ENCODE measurements around the gene GJD4. TPM values are rescaled to one million over a fixed set of nuclear protein-coding genes. Genes with fewer than 3 reads are reported as not detected.

GJD4 gene
- total RNA-seq, 1 experiment from 2014 or later = 0.18 TPM

GRCh38 chr10:35569836-35570235 lies 35.3 kb upstream of the GJD4 start:
- no peaks in the 10 kb centered on the region for H3K9me3 Mint-ChIP-seq (ENCODE audit: unreplicated experiment)
- Histone ChIP-seq H3K36me3 (ENCODE audit: control insufficient read depth, insufficient read depth, low read length) (peaks cover 5% of the 10 kb centered on the region), H3K4me1 (no peaks in the 10 kb centered on the region), H3K27me3 (replicated peaks; ENCODE audit: control insufficient read depth, insufficient read depth, low read length) (no peaks in the 10 kb centered on the region), H3K4me3 (ENCODE audit: low read depth, low read length) (no peak overlapping the region), H3K9me3 (no peaks in the 10 kb centered on the region)
- ChIA-PET CTCF (no interaction called here), POLR2A (no interaction called here)
- H3K27ac Mint-ChIP-seq (ENCODE audit: unreplicated experiment) = no peak overlapping the region
- intact Hi-C loops (cut with micrococcal nuclease; ENCODE audit: unreplicated experiment) = no loop called here
- no peak for DNase-seq
- no peaks in the 10 kb centered on the region for H3K27me3 Mint-ChIP-seq (ENCODE audit: insufficient read depth, unreplicated experiment)
- no peak overlapping the region for H3K4me3 Mint-ChIP-seq (ENCODE audit: unreplicated experiment)
- no peak for TF ChIP-seq CTCF (IDR thresholded peaks at IDR 0.05; ENCODE audit: insufficient read depth in 1 of 2, low read depth in 1 of 2, low read length in 1 of 2, severe bottlenecking in 1 of 2, unreplicated experiment in 1 of 2)
- H3K36me3 Mint-ChIP-seq (ENCODE audit: insufficient read depth, unreplicated experiment) = peaks cover 62% of the 10 kb centered on the region
- H3K4me1 Mint-ChIP-seq (ENCODE audit: low read depth, unreplicated experiment) = no peaks in the 10 kb centered on the region
- no TSS peak for BruUV-seq (replicated peaks)

- peaks cover 5% of the 10 kb centered on the region for H3K36me3 ChIP-seq (ENCODE audit: control insufficient read depth, insufficient read depth, low read length)
Measured at GRCh38 chr10:35570397-35570796, 34.7 kb upstream of the GJD4 start.

GRCh38 chr10:35572583-35572982 lies 32.6 kb upstream of the GJD4 start:
- Mint-ChIP-seq H3K4me3 (ENCODE audit: unreplicated experiment) (no peak overlapping the region), H3K27me3 (ENCODE audit: insufficient read depth, unreplicated experiment) (no peaks in the 10 kb centered on the region), H3K36me3 (ENCODE audit: insufficient read depth, unreplicated experiment) (peaks cover 42% of the 10 kb centered on the region), H3K9me3 (ENCODE audit: unreplicated experiment) (no peaks in the 10 kb centered on the region), H3K27ac (ENCODE audit: unreplicated experiment) (no peak overlapping the region), H3K4me1 (ENCODE audit: low read depth, unreplicated experiment) (no peaks in the 10 kb centered on the region)
- intact Hi-C loops (cut with micrococcal nuclease; ENCODE audit: unreplicated experiment) = no loop called here
- Histone ChIP-seq H3K4me3 (ENCODE audit: low read depth, low read length) (no peak overlapping the region), H3K9me3 (no peaks in the 10 kb centered on the region), H3K4me1 (no peaks in the 10 kb centered on the region), H3K36me3 (ENCODE audit: control insufficient read depth, insufficient read depth, low read length) (peaks cover 1% of the 10 kb centered on the region), H3K27me3 (replicated peaks; ENCODE audit: control insufficient read depth, insufficient read depth, low read length) (no peaks in the 10 kb centered on the region)
- ChIA-PET POLR2A (no interaction called here), CTCF (interaction anchor here (0.6 to 1.1 kb wide), 3 partner anchors 9 to 424 kb away, joined by 3 read pairs; no protein-coding TSS in a partner anchor)
- BruUV-seq (replicated peaks) = no TSS peak
- no peak for TF ChIP-seq CTCF (IDR thresholded peaks at IDR 0.05; ENCODE audit: insufficient read depth in 1 of 2, low read depth in 1 of 2, low read length in 1 of 2, severe bottlenecking in 1 of 2, unreplicated experiment in 1 of 2)
- no peak for DNase-seq

More at GRCh38 chr10:35570397-35570796, 34.7 kb upstream of the GJD4 start:
- POLR2A ChIA-PET = no interaction called here
- H3K4me3 Mint-ChIP-seq (ENCODE audit: unreplicated experiment) = no peak overlapping the region
- H3K9me3 Mint-ChIP-seq (ENCODE audit: unreplicated experiment) = no peaks in the 10 kb centered on the region
- intact Hi-C loops (cut with micrococcal nuclease; ENCODE audit: unreplicated experiment) = no loop called here
- BruUV-seq (replicated peaks) = no TSS peak
- CTCF ChIA-PET = no interaction called here
- no peaks in the 10 kb centered on the region for H3K27me3 Mint-ChIP-seq (ENCODE audit: insufficient read depth, unreplicated experiment)
- no peak overlapping the region for H3K27ac Mint-ChIP-seq (ENCODE audit: unreplicated experiment)
- H3K4me1 Mint-ChIP-seq (ENCODE audit: low read depth, unreplicated experiment) = no peaks in the 10 kb centered on the region
- Histone ChIP-seq H3K4me1 (no peaks in the 10 kb centered on the region), H3K9me3 (no peaks in the 10 kb centered on the region), H3K4me3 (ENCODE audit: low read depth, low read length) (no peak overlapping the region), H3K27me3 (replicated peaks; ENCODE audit: control insufficient read depth, insufficient read depth, low read length) (no peaks in the 10 kb centered on the region)
- peaks cover 58% of the 10 kb centered on the region for H3K36me3 Mint-ChIP-seq (ENCODE audit: insufficient read depth, unreplicated experiment)
- no peak for DNase-seq
- no peak for TF ChIP-seq CTCF (IDR thresholded peaks at IDR 0.05; ENCODE audit: insufficient read depth in 1 of 2, low read depth in 1 of 2, low read length in 1 of 2, severe bottlenecking in 1 of 2, unreplicated experiment in 1 of 2)
